Neural cell (in vitro differentiated cells): ENCODE data around the gene EPS15. TPM values are rescaled to one million over a fixed set of nuclear protein-coding genes. Genes with fewer than 3 reads are reported as not detected.

Experiments used
- H2AFZ ChIP-seq: fragments of 200-600, 300-800 bp; sonication (generic), shearing (Covaris generic); 2 replicates; pipeline ENCODE4 v1.6.0; 2014; ENCODE audit warnings: low read depth, mild to moderate bottlenecking, antibody characterized with exemption, low read length, moderate library complexity
- H3F3A ChIP-seq: fragments of 200-600 bp; shearing (Covaris generic); 2 replicates; pipeline ENCODE4 v1.6.1; 2016; ENCODE audit warnings: mild to moderate bottlenecking, moderate library complexity, mixed read lengths, antibody characterized with exemption, low read length; ENCODE audit not compliant: insufficient read depth, poor library complexity, severe bottlenecking
- H3K27ac ChIP-seq: fragments of 200-600, 300-800 bp; sonication (generic), shearing (Covaris generic); 2 replicates; pipeline ENCODE4 v1.5.1; 2014; ENCODE audit warnings: mild to moderate bottlenecking, low read length, moderate library complexity
- H3K27me3 ChIP-seq: fragments of 300-800, 200-600 bp; sonication (generic), shearing (Covaris generic); 2 replicates; pipeline ENCODE4 v1.6.0; 2014; ENCODE audit warnings: mild to moderate bottlenecking, low read depth, low read length, moderate library complexity; ENCODE audit not compliant: insufficient read depth
- H3K36me3 ChIP-seq: fragments of 300-800, 200-600 bp; sonication (generic), shearing (Covaris generic); 2 replicates; pipeline ENCODE4 v1.5.1; 2014; ENCODE audit warnings: mild to moderate bottlenecking, antibody characterized with exemption, low read length, moderate library complexity; ENCODE audit not compliant: insufficient read depth
- H3K4me2 ChIP-seq: fragments of 300-800, 200-600 bp; sonication (generic), shearing (Covaris generic); 2 replicates; pipeline ENCODE4 v1.6.0; 2014; ENCODE audit warnings: mild to moderate bottlenecking, low read length
- H3K4me3 ChIP-seq: fragments of 300-800, 200-600 bp; sonication (generic), shearing (Covaris generic); 2 replicates; pipeline ENCODE4 v1.5.1; 2014; ENCODE audit warnings: mild to moderate bottlenecking, low read length, moderate library complexity
- H3K79me2 ChIP-seq: fragments of 200-600 bp; shearing (Covaris generic); replicated peaks from 2 replicates; pipeline ENCODE4 v1.6.0; 2014; ENCODE audit warnings: mild to moderate bottlenecking, low read length, moderate library complexity; ENCODE audit not compliant: insufficient read depth
- H3K9ac ChIP-seq: fragments of 300-800, 200-600 bp; sonication (generic), shearing (Covaris generic); 2 replicates; pipeline ENCODE4 v1.6.1; 2016; ENCODE audit warnings: mild to moderate bottlenecking, low read length, mixed read lengths
- H3K9me2 ChIP-seq: fragments of 200-600 bp; shearing (Covaris generic); 2 replicates; pipeline ENCODE4 v1.6.1; 2016; ENCODE audit warnings: mild to moderate bottlenecking, low read length, mixed read lengths; ENCODE audit not compliant: insufficient read depth
- H3K9me3 ChIP-seq: fragments of 200-600, 300-800 bp; sonication (generic), shearing (Covaris generic); 2 replicates; pipeline ENCODE4 v1.6.1; 2016; ENCODE audit warnings: mild to moderate bottlenecking, mixed run types, low read length, moderate library complexity, mixed read lengths
- H4K20me1 ChIP-seq: fragments of 200-600 bp; shearing (Covaris generic); 2 replicates; pipeline ENCODE4 v1.6.1; 2016; ENCODE audit warnings: mild to moderate bottlenecking, mixed run types; ENCODE audit not compliant: insufficient read depth
- CTCF ChIP-seq: fragments of 450-650 bp; IDR thresholded peaks from 2 replicates; pipeline ENCODE4 v1.5.1; 2014; ENCODE audit warnings: antibody characterized with exemption, mild to moderate bottlenecking, moderate library complexity; ENCODE audit not compliant: poor library complexity, severe bottlenecking
- EP300 ChIP-seq: fragments of 450-650 bp; conservative IDR thresholded peaks from 2 replicates; pipeline ENCODE4 v1.6.1; 2014; ENCODE audit warnings: antibody characterized with exemption, mild to moderate bottlenecking, moderate library complexity; ENCODE audit not compliant: poor library complexity, severe bottlenecking
- EZH2 ChIP-seq: fragments of 200-600, 300-800 bp; shearing (Covaris generic), sonication (generic); IDR thresholded peaks from 2 replicates; pipeline ENCODE4 v1.6.1; 2014; ENCODE audit warnings: antibody characterized with exemption, low read length, borderline replicate concordance, mild to moderate bottlenecking; ENCODE audit not compliant: insufficient read depth, poor library complexity, severe bottlenecking
- MXI1 ChIP-seq: fragments of 450-650 bp; conservative IDR thresholded peaks from 2 replicates; pipeline ENCODE4 v1.6.1; 2014; ENCODE audit warnings: antibody characterized with exemption, mild to moderate bottlenecking; ENCODE audit not compliant: poor library complexity, severe bottlenecking
- POLR2AphosphoS5 ChIP-seq: IDR thresholded peaks from 2 replicates; pipeline ENCODE4 v1.6.1; 2012
- RAD21 ChIP-seq: fragments of 450-650 bp; conservative IDR thresholded peaks from 2 replicates; pipeline ENCODE4 v1.6.1; 2014; ENCODE audit warnings: antibody characterized with exemption, mild to moderate bottlenecking, moderate library complexity
- SMC3 ChIP-seq: fragments of 450-650 bp; conservative IDR thresholded peaks from 2 replicates; pipeline ENCODE4 v1.6.1; 2014; ENCODE audit warnings: antibody characterized with exemption, mild to moderate bottlenecking, moderate library complexity; ENCODE audit not compliant: poor library complexity
- TAF1 ChIP-seq: IDR thresholded peaks from 2 replicates; pipeline ENCODE4 v1.6.1; 2012; ENCODE audit warnings: low read depth
- polyA plus RNA-seq: library from polyadenylated mRNA; depleted of rRNA; stranded (reverse); fragments of >200 nt; gene quantifications from 2 replicates; pipeline ENCODE4 v1.2.3, GENCODE V29; 2014
- TF ChIP-seq, protein P1 (sequence below): IDR thresholded peaks from 2 replicates; pipeline ENCODE4 v1.6.1; 2012; ENCODE audit warnings: borderline replicate concordance

EPS15 gene
- polyA plus RNA-seq, 1 donor from 2014 or later = 101 TPM

- H3K27ac ChIP-seq = no peak overlapping the region
Measured at GRCh38 chr1:51514733-51515132, 4.3 kb downstream of the EPS15 start.

GRCh38 chr1:51512606-51513005 lies 6.5 kb downstream of the EPS15 start:
- no peaks in the 10 kb centered on the region for H3K36me3 ChIP-seq
- peaks cover 21% of the 10 kb centered on the region for H3K79me2 ChIP-seq
- H3K27ac ChIP-seq = no peak overlapping the region
- no peak overlapping the region for H2AFZ ChIP-seq
- H3K9me2 ChIP-seq = no peaks in the 10 kb centered on the region
- H3K9me3 ChIP-seq = no peaks in the 10 kb centered on the region
- H3K27me3 ChIP-seq = no peaks in the 10 kb centered on the region
- TF ChIP-seq RAD21 (no peak), TAF1 (no peak), CTCF (no peak), EZH2 (no peak), MXI1 (no peak), SMC3 (no peak), EP300 (no peak), POLR2AphosphoS5 (no peak)
- TF ChIP-seq, protein P1, sequence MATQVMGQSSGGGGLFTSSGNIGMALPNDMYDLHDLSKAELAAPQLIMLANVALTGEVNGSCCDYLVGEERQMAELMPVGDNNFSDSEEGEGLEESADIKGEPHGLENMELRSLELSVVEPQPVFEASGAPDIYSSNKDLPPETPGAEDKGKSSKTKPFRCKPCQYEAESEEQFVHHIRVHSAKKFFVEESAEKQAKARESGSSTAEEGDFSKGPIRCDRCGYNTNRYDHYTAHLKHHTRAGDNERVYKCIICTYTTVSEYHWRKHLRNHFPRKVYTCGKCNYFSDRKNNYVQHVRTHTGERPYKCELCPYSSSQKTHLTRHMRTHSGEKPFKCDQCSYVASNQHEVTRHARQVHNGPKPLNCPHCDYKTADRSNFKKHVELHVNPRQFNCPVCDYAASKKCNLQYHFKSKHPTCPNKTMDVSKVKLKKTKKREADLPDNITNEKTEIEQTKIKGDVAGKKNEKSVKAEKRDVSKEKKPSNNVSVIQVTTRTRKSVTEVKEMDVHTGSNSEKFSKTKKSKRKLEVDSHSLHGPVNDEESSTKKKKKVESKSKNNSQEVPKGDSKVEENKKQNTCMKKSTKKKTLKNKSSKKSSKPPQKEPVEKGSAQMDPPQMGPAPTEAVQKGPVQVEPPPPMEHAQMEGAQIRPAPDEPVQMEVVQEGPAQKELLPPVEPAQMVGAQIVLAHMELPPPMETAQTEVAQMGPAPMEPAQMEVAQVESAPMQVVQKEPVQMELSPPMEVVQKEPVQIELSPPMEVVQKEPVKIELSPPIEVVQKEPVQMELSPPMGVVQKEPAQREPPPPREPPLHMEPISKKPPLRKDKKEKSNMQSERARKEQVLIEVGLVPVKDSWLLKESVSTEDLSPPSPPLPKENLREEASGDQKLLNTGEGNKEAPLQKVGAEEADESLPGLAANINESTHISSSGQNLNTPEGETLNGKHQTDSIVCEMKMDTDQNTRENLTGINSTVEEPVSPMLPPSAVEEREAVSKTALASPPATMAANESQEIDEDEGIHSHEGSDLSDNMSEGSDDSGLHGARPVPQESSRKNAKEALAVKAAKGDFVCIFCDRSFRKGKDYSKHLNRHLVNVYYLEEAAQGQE = no peak
- H3K9ac ChIP-seq = no peak overlapping the region
- no peak overlapping the region for H3K4me2 ChIP-seq
- no peaks in the 10 kb centered on the region for H3F3A ChIP-seq
- H4K20me1 ChIP-seq = no peaks in the 10 kb centered on the region
- H3K4me3 ChIP-seq = no peak overlapping the region

More at GRCh38 chr1:51514733-51515132, 4.3 kb downstream of the EPS15 start:
- Histone ChIP-seq H3K9me3 (no peaks in the 10 kb centered on the region), H3K4me3 (no peak overlapping the region), H4K20me1 (no peaks in the 10 kb centered on the region), H3K79me2 (peaks cover 21% of the 10 kb centered on the region), H3F3A (no peaks in the 10 kb centered on the region), H3K4me2 (no peak overlapping the region), H3K36me3 (no peaks in the 10 kb centered on the region), H2AFZ (no peak overlapping the region), H3K27me3 (peaks cover 7% of the 10 kb centered on the region), H3K9ac (no peak overlapping the region), H3K9me2 (no peaks in the 10 kb centered on the region)
- TF ChIP-seq POLR2AphosphoS5 (no peak), EP300 (no peak), MXI1 (no peak), SMC3 (no peak)
- TF ChIP-seq, protein P1 = no peak
